Hippocampal formation (tissue), 2 donors: ENCODE measurements around the gene PIP.
"Not testable (repeated sequence)": the region's sequence is repeated elsewhere in the genome, so short reads cannot be mapped to it uniquely, and the experiment has no call there.

Source experiments
- DNase-seq, 2 donors: peaks; one replicate each; lab custom pipeline; 2025; lab: John Stamatoyannopoulos, UW

The PIP gene

GRCh38 chr7:143177374-143178119, 45.7 kb downstream of the PIP start:
- DNase-seq: no peak

DNA sequence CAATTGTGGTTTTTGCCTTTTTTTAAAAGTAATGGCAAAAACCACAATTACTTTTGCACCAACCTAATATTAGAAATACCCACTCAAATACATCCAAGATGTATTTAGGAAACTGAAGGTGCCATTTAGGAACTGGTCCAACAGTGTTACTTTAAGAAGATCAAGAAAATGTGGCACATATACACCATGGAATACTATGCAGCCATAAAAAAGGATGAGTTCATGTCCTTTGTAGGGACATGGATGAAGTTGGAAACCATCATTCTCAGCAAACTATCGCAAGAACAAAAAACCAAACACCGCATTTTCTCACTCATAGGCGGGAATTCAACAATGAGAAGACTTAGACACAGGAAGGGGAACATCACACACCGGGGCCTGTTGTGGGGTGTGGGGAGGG, 48.9 kb downstream of the PIP start:
- not testable (repeated sequence) for DNase-seq

DNA sequence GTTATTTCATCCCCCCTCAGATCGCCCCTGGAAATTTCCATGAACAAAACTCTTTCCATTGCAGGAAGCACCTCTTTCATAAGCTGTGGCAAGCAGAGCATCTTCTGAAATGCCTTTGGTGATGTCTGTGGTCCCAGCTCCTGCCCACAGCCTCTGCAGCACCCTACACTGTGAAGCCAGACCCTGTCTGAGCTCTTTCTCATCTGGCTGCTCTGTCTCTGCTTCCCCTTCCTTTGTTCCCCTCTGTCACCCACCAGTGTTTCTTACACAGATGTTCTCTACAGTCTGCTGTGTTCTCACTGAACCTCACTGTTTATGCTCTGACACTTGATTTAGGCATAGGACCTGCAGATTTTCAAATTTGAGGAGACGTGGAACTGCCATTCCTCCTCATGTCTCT, 49.5 kb downstream of the PIP start:
- no peak for DNase-seq

- DNase-seq: no peak
Observed at GRCh38 chr7:143183024-143183423, 51.1 kb downstream of the PIP start, which contains the start of gene TAS2R39. TAS2R39 (plus strand) TSS chr7:143183419; CDS start chr7:143183419, 0 bp downstream.

GRCh38 chr7:143185551-143185950, 53.7 kb downstream of the PIP start:
- no peak for DNase-seq

GRCh38 chr7:143188994-143189393, 57.1 kb downstream of the PIP start:
- no peak for DNase-seq
